Right lobe of liver (tissue), 6 donors: ENCODE measurements around the gene NCLN. TPM values are rescaled to one million over a fixed set of nuclear protein-coding genes. Genes with fewer than 3 reads are reported as not detected.

Experiments
- ATAC-seq, 4 donors: fragments of 200-7000 bp; cut with Tn5 transposase; one replicate each; pipeline ENCODE4 v1.9.1; 2020; ENCODE audit warnings: mild to moderate bottlenecking in 4 of 4, moderate library complexity in 4 of 4
- DNase-seq, 3 donors: peaks; one replicate each; pipeline ENCODE4 v3.0.0-alpha.2; 2020
- H3K27ac ChIP-seq, 3 donors: fragments of 200-600 bp; one replicate each; pipeline ENCODE4 v1.8.0; 2022
- H3K27me3 ChIP-seq, 2 donors: fragments of 200-600 bp; one replicate each; pipeline ENCODE4 v1.8.0; 2022
- H3K36me3 ChIP-seq, 4 donors: fragments of 200-600 bp; sonication (generic) in 1 of 4; one replicate each; pipeline versions ENCODE4 v1.5.1 to v1.8.0; 2017 to 2022; ENCODE audit warnings: control low read depth in 1 of 4
- H3K4me1 ChIP-seq, 4 donors: fragments of 200-600 bp; sonication (generic) in 1 of 4; one replicate each; pipeline versions ENCODE4 v1.5.1 to v1.8.0; 2017 to 2022; ENCODE audit warnings: control low read depth in 1 of 4
- H3K4me3 ChIP-seq, 3 donors: fragments of 200-600 bp; one replicate each; pipeline ENCODE4 v1.8.0; 2022
- H3K9me3 ChIP-seq, 4 donors: fragments of 200-600 bp; sonication (generic) in 1 of 4; one replicate each; pipeline versions ENCODE4 v1.5.1 to v1.8.0; 2017 to 2022; ENCODE audit warnings: control low read depth in 1 of 4
- CTCF ChIP-seq, 4 donors: fragments of 200-600 bp in 3 of 4; fragments of 450-650 bp in 1 of 4; IDR thresholded peaks; one replicate each; pipeline versions ENCODE4 v1.5.1 to v1.8.0; 2016 to 2022; ENCODE audit warnings: antibody characterized with exemption in 4 of 4, mild to moderate bottlenecking in 2 of 4
- POLR2A ChIP-seq: fragments of 450-650 bp; IDR thresholded peaks from one replicate; pipeline ENCODE4 v1.6.1; 2017; ENCODE audit warnings: antibody characterized with exemption, mild to moderate bottlenecking
- WGBS: methylation state at CpG from one replicate; pipeline ENCODE4 v1.1.6; 2018; ENCODE audit warnings: low coverage, low lambda C conversion rate; ENCODE audit not compliant: insufficient coverage; ENCODE audit errors: missing lambda C conversion rate; 5-methylcytosine and 5-hydroxymethylcytosine counted together
- intact Hi-C, 2 donors: fragments of 100-400 bp; cut with DNase I; formaldehyde crosslinking; loops; one replicate each; pipeline versions ENCODE4 v1.11.2 to v1.14.1; 2022
- total RNA-seq, 6 experiments: library from RNA; depleted of rRNA in 2 of 6; stranded (reverse); fragments of >200 nt in 2 of 6; fragmentation: NEBNext Ultra II Directional in 3 of 6; extraction: Animal tissue kit (Norgen Biotek cat#: 25700) in 3 of 6; gene quantifications; one replicate each; pipeline versions ENCODE4 v1.1.0 to v1.2.4, GENCODE V29; 2016 to 2023
- donor health status: DM: no; HTN: yes; CAD: no.
- donor health status: DM: no; HTN: no; CAD: no.
- donor health status: DM: no; HTN: no; CAD: no.
- donor health status: DM: no; HTN: yes; CAD: no.
- donor health status: DM: no; HTN: yes; CAD: no.

NCLN gene
- total RNA-seq, 6 experiments from 2014 or later, result 32.0 to 59.9 (median 40.4) TPM

- Histone ChIP-seq H3K4me3 (no peak overlapping the region), H3K27me3 (no peaks in the 10 kb centered on the region), H3K4me1 (no peaks in the 10 kb centered on the region), H3K27ac (no peak overlapping the region), H3K36me3 (no peaks in the 10 kb centered on the region), H3K9me3 (no peaks in the 10 kb centered on the region)
- DNase-seq (no peak), ATAC-seq (no peak)
- WGBS, result 46% methylated on average over 4 of the region's 4 CpGs
- intact Hi-C loops, result no loop called here
- TF ChIP-seq CTCF (IDR thresholded peaks at IDR 0.05) (no peak), POLR2A (no peak)
Observed at GRCh38 chr19:3236272-3236671, 50.5 kb downstream of the NCLN start.

GRCh38 chr19:3238066-3238561 is 52.4 kb downstream of the NCLN start:
- Histone ChIP-seq H3K9me3 (no peaks in the 10 kb centered on the region), H3K4me3 (no peak overlapping the region), H3K36me3 (no peaks in the 10 kb centered on the region), H3K27ac (no peak overlapping the region), H3K4me1 (no peaks in the 10 kb centered on the region), H3K27me3 (no peaks in the 10 kb centered on the region)
- no peak for ATAC-seq
- no peak for DNase-seq
- intact Hi-C loops, result no loop called here
- WGBS, result 55% methylated on average over 3 of the region's 7 CpGs
- TF ChIP-seq CTCF (IDR thresholded peaks at IDR 0.05) (no peak), POLR2A (no peak)

- no peak for ATAC-seq
- 50% methylated on average over 5 of the region's 5 CpGs for WGBS
Observed at GRCh38 chr19:3239367-3239766, 53.6 kb downstream of the NCLN start.

GRCh38 chr19:3243819-3244700 is 58.3 kb downstream of the NCLN start:
- TF ChIP-seq CTCF (IDR thresholded peaks at IDR 0.05) (no peak), POLR2A (no peak)
- DNase-seq, result no peak
- intact Hi-C loops, result no loop called here

More at GRCh38 chr19:3239367-3239766, 53.6 kb downstream of the NCLN start:
- Histone ChIP-seq H3K27ac (no peak overlapping the region), H3K4me3 (no peak overlapping the region), H3K4me1 (no peaks in the 10 kb centered on the region), H3K36me3 (no peaks in the 10 kb centered on the region), H3K9me3 (no peaks in the 10 kb centered on the region), H3K27me3 (no peaks in the 10 kb centered on the region)
- TF ChIP-seq POLR2A, result no peak
- intact Hi-C loops, result no loop called here
- no peak for DNase-seq

GRCh38 chr19:3245050-3245449 is 59.3 kb downstream of the NCLN start:
- intact Hi-C loops, result no loop called here
- 89% methylated on average over 4 of the region's 9 CpGs for WGBS

More at GRCh38 chr19:3243819-3244700, 58.3 kb downstream of the NCLN start:
- Histone ChIP-seq H3K27me3 (no peaks in the 10 kb centered on the region), H3K27ac (no peak overlapping the region), H3K4me1 (no peaks in the 10 kb centered on the region), H3K36me3 (no peaks in the 10 kb centered on the region), H3K9me3 (no peaks in the 10 kb centered on the region), H3K4me3 (no peak overlapping the region)
- peak in 3 of 4 donors; percentile 36 to 50 (median 43) for ATAC-seq
- 33% methylated on average over 19 of the region's 23 CpGs for WGBS

More at GRCh38 chr19:3245050-3245449, 59.3 kb downstream of the NCLN start:
- H3K9me3 ChIP-seq, result no peaks in the 10 kb centered on the region
- H3K4me3 ChIP-seq, result no peak overlapping the region
- no peak for DNase-seq
- ATAC-seq, result no peak
- H3K4me1 ChIP-seq, result no peaks in the 10 kb centered on the region
- no peaks in the 10 kb centered on the region for H3K36me3 ChIP-seq
- H3K27me3 ChIP-seq, result no peaks in the 10 kb centered on the region
- no peak overlapping the region for H3K27ac ChIP-seq
- TF ChIP-seq POLR2A, result no peak
- no peak for TF ChIP-seq CTCF (IDR thresholded peaks at IDR 0.05)
